ENCODE results near the gene OR4D6. TPM values are rescaled to one million over a fixed set of nuclear protein-coding genes. Genes with fewer than 3 reads are reported as not detected.

Gene OR4D6
- total and polyA plus RNA-seq, 12 donors: not detected

DNA sequence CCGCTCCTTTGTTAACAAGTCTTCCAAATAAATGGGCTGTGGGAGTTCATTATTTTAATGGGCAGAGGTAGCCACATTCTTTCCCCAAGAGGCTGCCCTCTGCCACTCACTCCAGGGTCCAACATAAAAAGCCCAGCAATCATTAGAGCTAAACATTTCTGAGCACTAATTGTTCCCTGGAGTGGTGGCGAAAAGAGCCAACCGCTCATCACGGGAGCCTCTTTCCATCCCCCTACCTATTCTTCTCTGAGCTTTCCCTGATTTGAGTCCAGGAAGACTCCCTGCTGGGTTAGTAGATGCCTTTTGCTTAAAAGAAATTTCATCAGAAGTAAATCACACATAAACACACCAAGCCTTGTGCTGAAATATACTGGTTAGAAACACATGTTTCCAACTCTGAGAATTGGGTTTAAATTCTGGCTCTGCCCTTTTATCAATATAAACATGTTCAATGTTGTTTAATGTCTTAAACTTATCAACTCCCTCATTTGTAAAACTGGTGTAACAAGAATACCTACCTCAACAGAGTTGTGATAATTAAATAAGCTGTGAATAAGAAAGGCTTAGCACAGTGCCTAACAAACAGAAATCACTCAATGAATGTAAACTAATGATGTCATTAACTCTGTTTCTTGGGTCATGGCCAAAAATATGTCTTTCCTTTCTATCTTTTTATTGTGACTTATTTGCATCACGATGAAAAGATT lies 30.2 kb upstream of the OR4D6 start, which contains the start of gene OR5A2:
Gene OR5A2 (minus strand): TSS at position 53 of the 707 bp plus-strand sequence. CDS start 3,460 bp downstream, outside the sequence.
- H3K4me3 ChIP-seq: no peak within 1 kb of the TSS
- peaks cover 0 to 7% (median 0%) of the 10 kb centered on the region in 7 donors for H3K27me3 ChIP-seq
- TF ChIP-seq, protein P1, sequence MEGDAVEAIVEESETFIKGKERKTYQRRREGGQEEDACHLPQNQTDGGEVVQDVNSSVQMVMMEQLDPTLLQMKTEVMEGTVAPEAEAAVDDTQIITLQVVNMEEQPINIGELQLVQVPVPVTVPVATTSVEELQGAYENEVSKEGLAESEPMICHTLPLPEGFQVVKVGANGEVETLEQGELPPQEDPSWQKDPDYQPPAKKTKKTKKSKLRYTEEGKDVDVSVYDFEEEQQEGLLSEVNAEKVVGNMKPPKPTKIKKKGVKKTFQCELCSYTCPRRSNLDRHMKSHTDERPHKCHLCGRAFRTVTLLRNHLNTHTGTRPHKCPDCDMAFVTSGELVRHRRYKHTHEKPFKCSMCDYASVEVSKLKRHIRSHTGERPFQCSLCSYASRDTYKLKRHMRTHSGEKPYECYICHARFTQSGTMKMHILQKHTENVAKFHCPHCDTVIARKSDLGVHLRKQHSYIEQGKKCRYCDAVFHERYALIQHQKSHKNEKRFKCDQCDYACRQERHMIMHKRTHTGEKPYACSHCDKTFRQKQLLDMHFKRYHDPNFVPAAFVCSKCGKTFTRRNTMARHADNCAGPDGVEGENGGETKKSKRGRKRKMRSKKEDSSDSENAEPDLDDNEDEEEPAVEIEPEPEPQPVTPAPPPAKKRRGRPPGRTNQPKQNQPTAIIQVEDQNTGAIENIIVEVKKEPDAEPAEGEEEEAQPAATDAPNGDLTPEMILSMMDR (IDR thresholded peaks at IDR 0.05): no peak
- no peak within 1 kb of the TSS for H3K27ac ChIP-seq
- WGBS, 2 donors: 59 to 63% methylated on average over 5 of the region's 5 CpGs
- no peak for ATAC-seq
- H3K4me1 ChIP-seq: no peaks in the 10 kb centered on the region
- no peaks in the 10 kb centered on the region for H3K36me3 ChIP-seq
- no peak for DNase-seq
- intact Hi-C loops (cut with DNase I): loop anchor here in 4 of 10 donors (5.0 to 10.0 kb wide), 2 partner anchors 252 to 254 kb away; partner anchors contain the start of gene DTX4 (in 4 of the 4)
- no peaks in the 10 kb centered on the region for H3K9me3 ChIP-seq

DNA sequence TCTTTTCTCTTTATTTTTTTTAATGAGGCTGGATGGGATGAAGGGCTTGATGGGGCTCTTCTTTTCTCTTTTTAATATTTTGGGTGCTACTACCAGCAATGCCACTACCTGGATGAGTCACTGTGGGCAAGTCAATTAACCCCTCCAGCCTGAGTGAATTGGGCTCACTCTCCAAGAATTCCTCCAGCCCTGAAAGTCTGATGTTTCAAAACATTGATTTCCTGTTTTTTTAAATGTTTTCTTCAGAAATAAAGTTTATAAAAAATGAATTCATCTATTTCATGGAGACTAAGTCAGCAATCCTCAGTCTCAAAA lies 29.7 kb upstream of the OR4D6 start:
- Histone ChIP-seq H3K4me1 (no peaks in the 10 kb centered on the region), H3K4me3 (no peak overlapping the region), H3K27ac (no peak overlapping the region), H3K27me3 (peaks cover 0 to 7% (median 0%) of the 10 kb centered on the region in 7 donors), H3K36me3 (no peaks in the 10 kb centered on the region), H3K9me3 (no peaks in the 10 kb centered on the region)
- no peak for ATAC-seq
- TF ChIP-seq, protein P1 (IDR thresholded peaks at IDR 0.05): no peak
- no peak for DNase-seq
- intact Hi-C loops (cut with DNase I): loop anchor here in 4 of 10 donors (5.0 to 10.0 kb wide), 2 partner anchors 252 to 255 kb away; partner anchors contain the start of gene DTX4 (in 4 of the 4)

DNA sequence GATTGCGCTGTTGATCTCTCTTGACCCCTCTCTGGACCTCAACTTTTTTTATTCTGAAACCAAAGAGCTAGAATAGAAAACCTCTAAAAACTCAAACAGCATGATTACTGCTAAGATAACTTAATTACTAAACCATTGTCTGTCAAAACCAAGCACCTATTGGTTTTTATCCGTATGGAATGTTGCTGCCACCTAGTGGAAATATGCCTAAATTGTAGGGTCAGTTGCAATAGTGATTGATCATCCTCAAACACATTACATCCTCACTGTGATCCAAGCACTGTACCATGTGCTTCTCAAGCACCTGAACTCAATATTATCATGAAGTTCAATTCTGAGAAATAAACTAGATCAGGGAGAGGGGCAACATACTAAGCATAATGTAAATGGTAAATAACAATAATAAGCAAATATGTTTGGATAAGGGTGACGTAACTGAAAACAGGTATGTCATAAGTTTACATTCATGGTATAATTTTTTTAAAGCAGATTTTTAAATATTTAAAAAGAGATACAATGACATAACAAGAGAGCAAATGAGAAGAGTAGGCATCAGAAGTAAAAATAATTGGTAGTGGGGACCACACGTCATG lies 26.7 kb upstream of the OR4D6 start:
- ATAC-seq (no peak), DNase-seq (peak in 1 of 2 donors; percentile 15)
- WGBS, 2 donors: 62 to 64% methylated on average over 4 of the region's 4 CpGs
- TF ChIP-seq, protein P1 (IDR thresholded peaks at IDR 0.05): peak; percentile 34 to 78 (median 63)
- H3K9me3 ChIP-seq: no peaks in the 10 kb centered on the region
- H3K4me3 ChIP-seq: no peak overlapping the region
- intact Hi-C loops (cut with DNase I): loop anchor here in 7 of 10 donors (2.0 to 10.0 kb wide), 3 partner anchors 255 to 259 kb away; partner anchors contain the start of gene DTX4 (in 6 of the 7)
- no peaks in the 10 kb centered on the region for H3K36me3 ChIP-seq
- H3K27me3 ChIP-seq: peaks cover 0 to 6% (median 0%) of the 10 kb centered on the region in 7 donors
- H3K27ac ChIP-seq: no peak overlapping the region
- no peaks in the 10 kb centered on the region for H3K4me1 ChIP-seq

DNA sequence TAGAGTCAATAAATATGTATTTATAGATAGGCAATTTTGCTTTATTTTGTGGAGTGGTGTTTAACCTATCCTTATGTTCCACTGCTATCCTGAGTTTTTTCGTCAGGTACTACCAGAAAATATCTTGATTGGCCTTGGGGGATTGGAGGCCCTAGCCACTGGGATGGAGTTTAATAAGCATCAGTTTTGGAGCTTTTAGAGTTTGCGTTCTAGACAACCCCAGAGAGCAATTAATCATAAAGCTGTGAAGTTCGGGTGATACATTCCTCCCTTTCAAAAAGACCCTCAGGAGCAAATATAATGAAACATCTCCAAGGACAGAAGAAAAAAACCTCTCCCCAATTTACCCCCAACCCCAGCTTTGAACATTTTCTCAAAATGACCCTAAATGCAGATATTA lies 20.6 kb upstream of the OR4D6 start, which contains the start of gene OR5A1:
Gene OR5A1 (plus strand): TSS at position 301 of the 400 bp plus-strand sequence. CDS start 6,700 bp downstream, outside the sequence.
- 64 to 75% methylated on average over 3 of the region's 3 CpGs for WGBS, 2 donors
- intact Hi-C loops (cut with DNase I): no loop called here
- DNase-seq (no peak), ATAC-seq (no peak)
- H3K36me3 ChIP-seq: no peaks in the 10 kb centered on the region
- H3K27ac ChIP-seq: no peak within 1 kb of the TSS
- TF ChIP-seq, protein P1 (IDR thresholded peaks at IDR 0.05): no peak
- H3K4me1 ChIP-seq: no peaks in the 10 kb centered on the region
- peaks cover 0 to 6% (median 0%) of the 10 kb centered on the region in 7 donors for H3K27me3 ChIP-seq
- H3K9me3 ChIP-seq: no peaks in the 10 kb centered on the region
- no peak within 1 kb of the TSS for H3K4me3 ChIP-seq
